Activated B cell treated with CpG ODN at 0.5 μM for 24 hours (primary cell): Measurements from ENCODE around the gene HOXB8. TPM values are rescaled to one million over a fixed set of nuclear protein-coding genes. Genes with fewer than 3 reads are reported as not detected.

Experiments
- ATAC-seq: fragments of 200-7000 bp; cut with Tn5 transposase; one replicate; pipeline ENCODE4 v1.10.0; 2021; ENCODE audit warnings: low read depth, mild to moderate bottlenecking, moderate library complexity
- CTCF ChIA-PET: fragments of 350-600 bp; sonication (Branson Sonifier 250); formaldehyde crosslinking; loops from one replicate; lab custom pipeline; 2021; ENCODE audit warnings: antibody characterized with exemption; lab: Charles Lee
- POLR2A ChIA-PET: fragments of 350-600 bp; sonication (Branson Sonifier 250); formaldehyde crosslinking; loops from one replicate; lab custom pipeline; 2021; ENCODE audit warnings: antibody characterized with exemption; lab: Charles Lee
- DNase-seq: peaks from one replicate; pipeline ENCODE4 v3.0.0; 2022
- H3K27ac Mint-ChIP-seq: one replicate; pipeline ENCODE4 v1.8.0; 2020; ENCODE audit warnings: mixed read lengths
- H3K27me3 Mint-ChIP-seq: one replicate; pipeline ENCODE4 v1.8.0; 2021; ENCODE audit warnings: mixed read lengths
- H3K36me3 Mint-ChIP-seq: one replicate; pipeline ENCODE4 v1.8.0; 2021; ENCODE audit warnings: low read depth, mixed read lengths
- H3K4me1 Mint-ChIP-seq: one replicate; pipeline ENCODE4 v1.8.0; 2021; ENCODE audit warnings: mixed read lengths
- H3K4me3 Mint-ChIP-seq: one replicate; pipeline ENCODE4 v1.8.0; 2020; ENCODE audit warnings: mild to moderate bottlenecking, mixed read lengths
- H3K9me3 Mint-ChIP-seq: one replicate; pipeline ENCODE4 v1.8.0; 2020; ENCODE audit warnings: mixed read lengths
- CTCF ChIP-seq: fragments of 200-600 bp; IDR thresholded peaks from one replicate; pipeline ENCODE4 v1.8.0; 2022; ENCODE audit warnings: antibody characterized with exemption, mild to moderate bottlenecking
- intact Hi-C: fragments of 100-400 bp; cut with micrococcal nuclease; formaldehyde crosslinking; loops from one replicate; pipeline ENCODE4 v1.15.1; 2024
- total RNA-seq: library from RNA; stranded (reverse); gene quantifications from 2 replicates; pipeline ENCODE4 v1.2.3, GENCODE V29; 2022

Gene HOXB8
- total RNA-seq, 1 donor from 2014 or later: not detected

- no peaks in the 10 kb centered on the region for H3K9me3 Mint-ChIP-seq
- H3K27ac Mint-ChIP-seq: no peak overlapping the region
- TF ChIP-seq CTCF: no peak
- ChIA-PET POLR2A (interaction anchor here (0.6 to 0.7 kb wide), 2 partner anchors 8 to 365 kb away, joined by 3 read pairs; no protein-coding TSS in a partner anchor), CTCF (interaction anchor here (0.7 to 2.5 kb wide), 7 partner anchors 11 to 275 kb away, joined by 3 to 11 read pairs (median 4); partner anchors contain the start of gene HOXB5)
- intact Hi-C loops: no loop called here
- ATAC-seq: no peak
- no peak for DNase-seq
- peak overlapping the region; percentile 76 for H3K4me3 Mint-ChIP-seq
- peaks cover 51% of the 10 kb centered on the region for H3K4me1 Mint-ChIP-seq
- H3K27me3 Mint-ChIP-seq: peaks cover 79% of the 10 kb centered on the region
- H3K36me3 Mint-ChIP-seq: peaks cover 2% of the 10 kb centered on the region
These were observed 32.4 kb downstream of the HOXB8 start for GRCh38 chr17:48582750-48583069.

- ATAC-seq (no peak), DNase-seq (no peak)
- H3K36me3 Mint-ChIP-seq: peaks cover 2% of the 10 kb centered on the region
- CTCF ChIA-PET: no interaction called here
- H3K27ac Mint-ChIP-seq: no peak overlapping the region
- no peaks in the 10 kb centered on the region for H3K9me3 Mint-ChIP-seq
- intact Hi-C loops: no loop called here
- peaks cover 52% of the 10 kb centered on the region for H3K27me3 Mint-ChIP-seq
- no peak for TF ChIP-seq CTCF
- POLR2A ChIA-PET: interaction anchor here (0.7 kb wide), 1 partner anchor 782 kb away, joined by 4 read pairs; no protein-coding TSS in a partner anchor
- H3K4me1 Mint-ChIP-seq: peaks cover 51% of the 10 kb centered on the region
- peak overlapping the region; percentile 90 for H3K4me3 Mint-ChIP-seq
These were observed 35.1 kb downstream of the HOXB8 start for GRCh38 chr17:48579760-48580554.

- ATAC-seq (no peak), DNase-seq (no peak)
- Mint-ChIP-seq H3K9me3 (no peaks in the 10 kb centered on the region), H3K27me3 (peaks cover 50% of the 10 kb centered on the region), H3K4me1 (peaks cover 49% of the 10 kb centered on the region), H3K4me3 (peak overlapping the region; percentile 90), H3K36me3 (peaks cover 2% of the 10 kb centered on the region), H3K27ac (no peak overlapping the region)
- intact Hi-C loops: no loop called here
- TF ChIP-seq CTCF: no peak
- CTCF ChIA-PET: no interaction called here
- POLR2A ChIA-PET: interaction anchor here (1.2 kb wide), 1 partner anchor 38 kb away, joined by 3 read pairs; no protein-coding TSS in a partner anchor
These were observed 35.7 kb downstream of the HOXB8 start for GRCh38 chr17:48579471-48579759.

DNA sequence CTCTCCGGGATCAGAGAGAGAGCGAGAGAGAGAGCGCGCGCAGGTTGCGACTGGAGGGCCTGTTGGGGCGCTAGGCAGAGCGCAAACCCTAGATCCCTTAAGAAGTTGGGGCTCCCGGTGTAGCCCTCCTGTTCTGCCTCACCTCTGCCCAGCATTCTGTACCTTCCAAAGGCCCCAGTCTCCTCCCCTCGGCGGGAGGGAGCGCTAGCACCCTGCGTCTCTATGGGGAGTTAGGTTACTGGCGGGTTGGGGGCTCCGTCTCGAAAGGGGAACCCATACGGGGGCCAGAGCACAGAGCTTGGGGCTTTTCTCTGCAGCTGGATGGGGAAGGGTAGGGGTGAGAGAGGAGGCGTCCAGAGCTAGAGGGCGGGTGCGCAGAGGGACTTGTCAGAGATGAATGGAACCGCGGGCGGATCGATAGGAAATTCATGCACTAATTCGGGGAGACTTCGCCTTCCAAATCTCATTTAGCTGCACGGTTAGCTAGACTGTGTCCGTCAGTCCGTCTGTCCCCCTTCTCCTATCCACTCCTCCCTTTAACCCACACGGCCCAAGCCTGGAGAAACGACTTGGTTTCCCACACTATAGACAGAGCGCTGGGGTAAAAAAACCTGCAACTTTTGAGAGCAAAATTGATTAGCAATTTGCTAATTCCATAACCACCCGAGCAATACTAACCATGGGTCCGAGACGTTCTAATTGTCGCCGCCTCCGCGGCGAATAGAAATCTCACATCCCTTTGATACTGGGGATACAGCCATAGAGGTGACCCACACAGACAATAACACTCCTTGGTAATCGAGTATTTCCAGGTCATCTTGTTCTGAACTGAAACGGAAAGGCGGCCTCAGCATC is 36.2 kb downstream of the HOXB8 start:
- no peak for TF ChIP-seq CTCF
- H3K27me3 Mint-ChIP-seq: peaks cover 47% of the 10 kb centered on the region
- peaks cover 49% of the 10 kb centered on the region for H3K4me1 Mint-ChIP-seq
- ChIA-PET POLR2A (interaction anchor here (0.5 to 1.2 kb wide), 3 partner anchors 13 to 466 kb away, joined by 3 to 5 read pairs (median 3); no protein-coding TSS in a partner anchor), CTCF (no interaction called here)
- no peaks in the 10 kb centered on the region for H3K9me3 Mint-ChIP-seq
- intact Hi-C loops: loop anchor here (1.0 kb wide), 2 partner anchors 18 to 32 kb away; partner anchors contain the start of gene HOXB7
- H3K4me3 Mint-ChIP-seq: peak overlapping the region; percentile 90
- DNase-seq (peak; percentile 55), ATAC-seq (peak; percentile 45)
- H3K36me3 Mint-ChIP-seq: peaks cover 2% of the 10 kb centered on the region
- peak overlapping the region; percentile 57 for H3K27ac Mint-ChIP-seq
